ENCODE results near the gene ATF3.

ATF3 gene

GRCh38 chr1:212666116-212666775, 57.7 kb downstream of the ATF3 start:
- peaks cover 25% of the 10 kb centered on the region for H3K4me1 ChIP-seq
- no peaks in the 10 kb centered on the region for H3K36me3 ChIP-seq
- H3K9me3 ChIP-seq: no peaks in the 10 kb centered on the region
- no peak for DNase-seq
- H3K4me3 ChIP-seq (ENCODE audit: low read depth, low read length): no peak overlapping the region
- TF ChIP-seq, protein P1, sequence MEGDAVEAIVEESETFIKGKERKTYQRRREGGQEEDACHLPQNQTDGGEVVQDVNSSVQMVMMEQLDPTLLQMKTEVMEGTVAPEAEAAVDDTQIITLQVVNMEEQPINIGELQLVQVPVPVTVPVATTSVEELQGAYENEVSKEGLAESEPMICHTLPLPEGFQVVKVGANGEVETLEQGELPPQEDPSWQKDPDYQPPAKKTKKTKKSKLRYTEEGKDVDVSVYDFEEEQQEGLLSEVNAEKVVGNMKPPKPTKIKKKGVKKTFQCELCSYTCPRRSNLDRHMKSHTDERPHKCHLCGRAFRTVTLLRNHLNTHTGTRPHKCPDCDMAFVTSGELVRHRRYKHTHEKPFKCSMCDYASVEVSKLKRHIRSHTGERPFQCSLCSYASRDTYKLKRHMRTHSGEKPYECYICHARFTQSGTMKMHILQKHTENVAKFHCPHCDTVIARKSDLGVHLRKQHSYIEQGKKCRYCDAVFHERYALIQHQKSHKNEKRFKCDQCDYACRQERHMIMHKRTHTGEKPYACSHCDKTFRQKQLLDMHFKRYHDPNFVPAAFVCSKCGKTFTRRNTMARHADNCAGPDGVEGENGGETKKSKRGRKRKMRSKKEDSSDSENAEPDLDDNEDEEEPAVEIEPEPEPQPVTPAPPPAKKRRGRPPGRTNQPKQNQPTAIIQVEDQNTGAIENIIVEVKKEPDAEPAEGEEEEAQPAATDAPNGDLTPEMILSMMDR (IDR thresholded peaks at IDR 0.05; ENCODE audit: low read depth, low read length): no peak
- H3K27me3 ChIP-seq: no peaks in the 10 kb centered on the region

GRCh38 chr1:212667223-212668139, 58.9 kb downstream of the ATF3 start:
- no peaks in the 10 kb centered on the region for H3K27me3 ChIP-seq
- H3K36me3 ChIP-seq: no peaks in the 10 kb centered on the region
- no peaks in the 10 kb centered on the region for H3K9me3 ChIP-seq
- H3K4me1 ChIP-seq: peaks cover 27% of the 10 kb centered on the region
- TF ChIP-seq, protein P1 (IDR thresholded peaks at IDR 0.05; ENCODE audit: low read depth, low read length): no peak
- peak overlapping the region; percentile 23 for H3K4me3 ChIP-seq (ENCODE audit: low read depth, low read length)
- peak; percentile 90 for DNase-seq

- no peak overlapping the region for H3K4me3 ChIP-seq (ENCODE audit: low read depth, low read length)
- H3K36me3 ChIP-seq: no peaks in the 10 kb centered on the region
- TF ChIP-seq, protein P1 (IDR thresholded peaks at IDR 0.05; ENCODE audit: low read depth, low read length): no peak
- peaks cover 27% of the 10 kb centered on the region for H3K4me1 ChIP-seq
- H3K9me3 ChIP-seq: no peaks in the 10 kb centered on the region
- no peak for DNase-seq
- H3K27me3 ChIP-seq: no peaks in the 10 kb centered on the region
Measured at GRCh38 chr1:212668477-212668876, 59.9 kb downstream of the ATF3 start.

DNA sequence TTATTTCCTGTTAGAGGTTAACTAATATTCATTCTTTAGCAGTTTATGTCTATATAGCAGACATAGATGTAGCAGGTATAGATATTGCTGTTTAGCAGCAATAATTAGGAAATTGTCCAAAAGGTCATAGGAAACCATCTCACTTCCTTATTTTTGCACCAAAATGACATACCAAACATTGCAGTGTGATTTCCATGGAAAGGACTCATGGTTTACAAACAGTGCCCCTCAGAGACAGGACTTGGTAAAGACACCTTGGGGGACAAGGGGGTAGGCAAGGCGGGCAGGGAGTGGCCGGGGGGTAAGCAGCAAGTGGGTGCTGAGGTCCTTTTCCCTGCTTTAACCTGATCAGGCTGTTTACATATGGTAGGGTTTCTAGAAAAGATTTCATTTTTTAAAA, 60.5 kb downstream of the ATF3 start:
- peak; percentile 59 for DNase-seq
- no peak overlapping the region for H3K4me3 ChIP-seq (ENCODE audit: low read depth, low read length)
- no peaks in the 10 kb centered on the region for H3K27me3 ChIP-seq
- H3K4me1 ChIP-seq: peaks cover 27% of the 10 kb centered on the region
- TF ChIP-seq, protein P1 (IDR thresholded peaks at IDR 0.05; ENCODE audit: low read depth, low read length): peak; percentile 72
- no peaks in the 10 kb centered on the region for H3K36me3 ChIP-seq
- H3K9me3 ChIP-seq: no peaks in the 10 kb centered on the region

DNA sequence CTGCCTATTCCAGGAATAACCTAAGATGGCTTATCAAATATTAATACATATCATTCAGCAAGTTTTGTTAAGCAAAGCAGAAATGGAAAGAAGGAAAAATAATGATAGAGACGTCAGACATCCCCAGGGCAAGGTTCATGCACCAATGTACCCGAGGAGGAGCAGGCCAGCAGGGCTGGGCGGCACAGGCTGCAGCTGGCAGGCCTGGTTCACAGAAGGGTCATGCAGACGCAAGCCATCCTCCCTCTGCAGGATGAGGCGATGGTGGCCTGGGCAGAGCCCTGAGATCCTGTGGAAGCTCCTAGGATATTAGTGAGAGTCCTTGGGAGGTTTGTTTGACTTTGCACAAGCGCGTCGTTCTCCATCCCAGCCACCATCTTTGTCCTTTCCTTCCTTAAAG, 61.0 kb downstream of the ATF3 start:
- Histone ChIP-seq H3K4me1 (peaks cover 27% of the 10 kb centered on the region), H3K4me3 (ENCODE audit: low read depth, low read length) (no peak overlapping the region)
- peak; percentile 59 for DNase-seq

More for the DNA sequence above, 61.0 kb downstream of the ATF3 start:
- Histone ChIP-seq H3K9me3 (no peaks in the 10 kb centered on the region), H3K36me3 (no peaks in the 10 kb centered on the region), H3K27me3 (no peaks in the 10 kb centered on the region)
- TF ChIP-seq, protein P1 (IDR thresholded peaks at IDR 0.05; ENCODE audit: low read depth, low read length): no peak

Data from BE2C (cell line).